CD14-positive monocyte (primary cell): ENCODE results near the gene SLC41A1. TPM values are rescaled to one million over a fixed set of nuclear protein-coding genes. Genes with fewer than 3 reads are reported as not detected.

ENCODE experiments used
- DNase-seq, 3 donors: peaks; one replicate each; pipeline ENCODE4 v3.0.0-alpha.2; 2011 to 2022
- H2AFZ ChIP-seq: 2 replicates; pipeline ENCODE4 v1.6.0; 2012; ENCODE audit warnings: mild to moderate bottlenecking, low read depth, low read length, inconsistent platforms; ENCODE audit not compliant: insufficient read depth, poor library complexity, severe bottlenecking
- H3K27ac ChIP-seq, 2 donors: 1 replicate in 1 of 2; 2 replicates in 1 of 2; pipeline ENCODE4 v1.5.1; 2012 to 2013; ENCODE audit warnings: low read length in 2 of 2, control low read depth in 1 of 2, inconsistent platforms in 1 of 2, low read depth in 1 of 2, mild to moderate bottlenecking in 1 of 2
- H3K27me3 ChIP-seq, 2 donors: one replicate each; pipeline versions ENCODE4 v1.6.0 to v1.6.1; 2011 to 2013; ENCODE audit warnings: low read length in 2 of 2; ENCODE audit not compliant: control insufficient read depth in 2 of 2, insufficient read depth in 2 of 2
- H3K36me3 ChIP-seq, 2 donors: replicated peaks in 1 of 2; 1 replicate in 1 of 2; 2 replicates in 1 of 2; pipeline versions ENCODE4 v1.5.1 to v1.6.1; 2012 to 2013; ENCODE audit warnings: low read length in 2 of 2, control low read depth in 1 of 2, inconsistent platforms in 1 of 2, mild to moderate bottlenecking in 1 of 2; ENCODE audit not compliant: insufficient read depth in 2 of 2, control insufficient read depth in 1 of 2
- H3K4me1 ChIP-seq, 2 donors: 1 replicate in 1 of 2; 2 replicates in 1 of 2; pipeline versions ENCODE4 v1.5.1 to v1.6.1; 2012 to 2013; ENCODE audit warnings: low read length in 2 of 2, control low read depth in 1 of 2, inconsistent platforms in 1 of 2, mild to moderate bottlenecking in 1 of 2, moderate library complexity in 1 of 2; ENCODE audit not compliant: insufficient read depth in 2 of 2, control insufficient read depth in 1 of 2
- H3K4me2 ChIP-seq: replicated peaks from 2 replicates; pipeline ENCODE3; 2012; ENCODE audit warnings: low read length, moderate library complexity, mild to moderate bottlenecking; ENCODE audit not compliant: poor library complexity, severe bottlenecking; ENCODE audit errors: extremely low read depth
- H3K4me3 ChIP-seq, 3 experiments: fragments of 200-600 bp in 1 of 3; sonication (generic) in 1 of 3; replicated peaks in 1 of 3; 1 replicate in 2 of 3; 2 replicates in 1 of 3; pipeline ENCODE4 v1.5.1; 2011 to 2013; ENCODE audit warnings: low read length in 3 of 3, mild to moderate bottlenecking in 3 of 3, control low read depth in 2 of 3, low read depth in 2 of 3, inconsistent platforms in 1 of 3, moderate library complexity in 1 of 3
- H3K79me2 ChIP-seq: 2 replicates; pipeline ENCODE4 v1.6.0; 2012; ENCODE audit warnings: mild to moderate bottlenecking, control low read depth, inconsistent platforms, low read length, moderate library complexity; ENCODE audit not compliant: insufficient read depth
- H3K9ac ChIP-seq: 2 replicates; pipeline ENCODE4 v1.6.0; 2017; ENCODE audit warnings: low read length, mild to moderate bottlenecking; ENCODE audit not compliant: insufficient read depth, poor library complexity, severe bottlenecking
- H3K9me3 ChIP-seq, 2 donors: replicated peaks in 1 of 2; 1 replicate in 1 of 2; 2 replicates in 1 of 2; pipeline versions ENCODE4 v1.5.1 to v1.6.1; 2012 to 2013; ENCODE audit warnings: low read length in 2 of 2, control low read depth in 1 of 2; ENCODE audit not compliant: control insufficient read depth in 1 of 2, insufficient read depth in 1 of 2
- H4K20me1 ChIP-seq: 2 replicates; pipeline ENCODE4 v1.6.0; 2012; ENCODE audit warnings: mild to moderate bottlenecking, low read length, control low read depth, moderate library complexity; ENCODE audit not compliant: insufficient read depth
- H3K27ac Mint-ChIP-seq, 7 donors: one replicate each; pipeline ENCODE4 v1.8.0; 2020; ENCODE audit warnings: mild to moderate bottlenecking in 7 of 7, mixed read lengths in 7 of 7, moderate library complexity in 6 of 7, inconsistent platforms in 2 of 7
- H3K27me3 Mint-ChIP-seq, 3 donors: one replicate each; pipeline ENCODE4 v1.8.0; 2021 to 2022; ENCODE audit warnings: low read depth in 3 of 3, mild to moderate bottlenecking in 3 of 3, mixed read lengths in 3 of 3, moderate library complexity in 3 of 3, inconsistent platforms in 1 of 3
- H3K36me3 Mint-ChIP-seq, 2 donors: one replicate each; pipeline ENCODE4 v1.8.0; 2020; ENCODE audit warnings: mixed read lengths in 2 of 2, inconsistent platforms in 1 of 2, mild to moderate bottlenecking in 1 of 2
- H3K4me1 Mint-ChIP-seq: one replicate; pipeline ENCODE4 v1.8.0; 2020; ENCODE audit warnings: mild to moderate bottlenecking, mixed read lengths
- H3K4me3 Mint-ChIP-seq, 2 donors: one replicate each; pipeline ENCODE4 v1.8.0; 2020; ENCODE audit warnings: mild to moderate bottlenecking in 2 of 2, mixed read lengths in 2 of 2, moderate library complexity in 1 of 2
- H3K9me3 Mint-ChIP-seq, 7 donors: one replicate each; pipeline ENCODE4 v1.8.0; 2020 to 2022; ENCODE audit warnings: mixed read lengths in 7 of 7, mild to moderate bottlenecking in 6 of 7, moderate library complexity in 6 of 7, inconsistent platforms in 2 of 7
- CTCF ChIP-seq: fragments of 200-600 bp; IDR thresholded peaks from one replicate; pipeline ENCODE4 v1.8.0; 2022; ENCODE audit warnings: antibody characterized with exemption, mild to moderate bottlenecking
- WGBS: methylation state at CpG from one replicate; pipeline ENCODE4 v1.1.5; 2013; ENCODE audit warnings: missing lambda C conversion rate; ENCODE audit not compliant: insufficient coverage; 5-methylcytosine and 5-hydroxymethylcytosine counted together
- intact Hi-C, 2 donors: fragments of 100-400 bp; cut with micrococcal nuclease; formaldehyde crosslinking; loops; one replicate each; pipeline versions ENCODE4 v1.15.0 to v1.15.1; 2023
- polyA plus RNA-seq, 3 donors: library from polyadenylated mRNA; depleted of rRNA in 1 of 3; unstranded in 2 of 3; stranded (reverse) in 1 of 3; fragments of 300-500 nt in 2 of 3; fragments of >200 nt in 1 of 3; fragmentation: Illumina TruSeq in 2 of 3; gene quantifications; 1 replicate in 2 of 3; 2 replicates in 1 of 3; pipeline ENCODE4 v1.2.3, GENCODE V29; 2012 to 2021

Gene SLC41A1
- polyA plus RNA-seq, 3 donors: 0.54 to 2.3 (median 1.1) TPM

DNA sequence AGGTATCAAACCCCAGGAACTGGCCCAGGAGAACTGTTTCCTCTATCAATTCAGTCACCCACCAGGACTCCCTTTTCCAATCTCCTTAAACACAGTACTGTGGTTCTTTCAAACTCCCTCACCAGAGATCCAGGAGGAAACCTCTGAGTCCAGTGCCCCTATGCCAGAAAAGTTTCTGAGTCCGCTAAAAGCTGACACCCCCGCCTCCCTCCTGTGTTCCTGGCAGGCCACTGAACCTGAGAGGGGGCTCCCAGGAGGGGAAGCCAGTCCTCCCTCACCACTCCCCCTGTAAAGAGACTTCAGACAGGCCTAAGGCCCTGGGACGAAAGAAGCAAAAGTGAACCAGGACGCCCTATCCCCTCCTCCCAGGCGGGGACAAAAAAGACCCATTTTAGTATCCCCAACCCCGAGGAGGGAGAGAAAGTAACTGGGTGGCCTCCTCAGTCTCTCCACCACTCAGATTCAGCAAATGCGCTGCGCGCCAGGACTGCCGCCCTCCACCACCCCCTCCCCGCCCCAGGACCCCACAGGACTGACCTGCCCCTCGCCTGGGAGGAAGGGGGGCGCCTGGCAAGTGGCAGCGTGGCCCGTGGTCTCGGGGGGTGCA lies 624 bp downstream of the SLC41A1 start:
- peak overlapping the region; percentile 97 for H2AFZ ChIP-seq

GRCh38 chr1:205811660-205812059 lies 1.3 kb downstream of the SLC41A1 start:
- H2AFZ ChIP-seq: no peak overlapping the region
- WGBS: 86% methylated on average over 1 of the region's 5 CpGs
- Mint-ChIP-seq H3K27me3 (peaks cover 31 to 37% (median 33%) of the 10 kb centered on the region in 3 donors), H3K36me3 (peaks cover 0 to 12% of the 10 kb centered on the region in 2 donors), H3K9me3 (peaks cover 0 to 5% (median 0%) of the 10 kb centered on the region in 7 donors), H3K4me3 (peak overlapping the region in 1 of 2 donors; percentile 86), H3K4me1 (peaks cover 20% of the 10 kb centered on the region), H3K27ac (peak overlapping the region in 1 of 7 donors; percentile 14)
- H3K4me2 ChIP-seq: peak overlapping the region; percentile 90
- H3K27ac ChIP-seq: no peak overlapping the region
- no peaks in the 10 kb centered on the region for H3K36me3 ChIP-seq
- no peaks in the 10 kb centered on the region for H4K20me1 ChIP-seq
- no peaks in the 10 kb centered on the region for H3K79me2 ChIP-seq
- no peaks in the 10 kb centered on the region for H3K9me3 ChIP-seq
- H3K4me3 ChIP-seq: no peak overlapping the region
- DNase-seq: no peak
- peaks cover 15 to 18% of the 10 kb centered on the region in 2 donors for H3K4me1 ChIP-seq
- no peak for TF ChIP-seq CTCF
- H3K9ac ChIP-seq: no peak overlapping the region
- peaks cover 10 to 20% of the 10 kb centered on the region in 2 donors for H3K27me3 ChIP-seq
- intact Hi-C loops: no loop called here

More for the DNA sequence above, 624 bp downstream of the SLC41A1 start:
- Histone ChIP-seq H3K9ac (peak overlapping the region; percentile 66), H3K4me3 (peak overlapping the region; percentile 69 to 86 (median 74)), H3K27ac (no peak overlapping the region), H4K20me1 (no peaks in the 10 kb centered on the region), H3K4me1 (peaks cover 15 to 18% of the 10 kb centered on the region in 2 donors), H3K36me3 (no peaks in the 10 kb centered on the region), H3K79me2 (no peaks in the 10 kb centered on the region), H3K9me3 (no peaks in the 10 kb centered on the region), H3K4me2 (peak overlapping the region; percentile 90), H3K27me3 (peaks cover 10 to 20% of the 10 kb centered on the region in 2 donors)
- TF ChIP-seq CTCF: no peak
- H3K4me3 Mint-ChIP-seq: peak overlapping the region; percentile 86 to 91
- H3K36me3 Mint-ChIP-seq: peaks cover 0 to 12% of the 10 kb centered on the region in 2 donors
- H3K4me1 Mint-ChIP-seq: peaks cover 21% of the 10 kb centered on the region
- intact Hi-C loops: no loop called here
- peaks cover 31 to 39% (median 33%) of the 10 kb centered on the region in 3 donors for H3K27me3 Mint-ChIP-seq
- H3K27ac Mint-ChIP-seq: peak overlapping the region in 1 of 7 donors; percentile 75
- H3K9me3 Mint-ChIP-seq: peaks cover 0 to 5% (median 0%) of the 10 kb centered on the region in 7 donors
- no CpG with 5 or more reads among the region's 16 CpGs for WGBS
- no peak for DNase-seq
